PC-9 (cell line): ENCODE data around the gene ZNF793. TPM values are rescaled to one million over a fixed set of nuclear protein-coding genes. Genes with fewer than 3 reads are reported as not detected.

Source experiments
- BruUV-seq: library from RNA; stranded (reverse); fragments of 400-500 nt; replicated peaks from 2 replicates; lab custom pipeline; 2021; lab: Mats Ljungman, UMichigan
- CTCF ChIA-PET: fragments of 300-600 bp; sonication (Branson Sonifier 250); formaldehyde crosslinking; loops from one replicate; lab custom pipeline; 2022; ENCODE audit warnings: antibody characterized with exemption; lab: Charles Lee
- POLR2A ChIA-PET: fragments of 300-600 bp; sonication (Branson Sonifier 250); formaldehyde crosslinking; loops from one replicate; lab custom pipeline; 2022; ENCODE audit warnings: antibody characterized with exemption; ENCODE audit not compliant: unreplicated experiment; lab: Charles Lee
- DNase-seq, 2 experiments: peaks; one replicate each; pipeline versions ENCODE4 v3.0.0 to v3.0.0-alpha.2; 2015 to 2022; ENCODE audit warnings: mixed read lengths in 1 of 2
- H2AFZ ChIP-seq: fragments of 200-600 bp; sonication (generic); 2 replicates; pipeline ENCODE4 v1.8.1; 2017; ENCODE audit warnings: antibody characterized with exemption
- H3F3A ChIP-seq: fragments of 200-600 bp; sonication (generic); 2 replicates; pipeline ENCODE4 v1.8.1; 2017; ENCODE audit warnings: antibody characterized with exemption, mild to moderate bottlenecking, low read depth; ENCODE audit not compliant: insufficient read depth
- H3K27ac ChIP-seq: fragments of 200-600 bp; sonication (generic); 2 replicates; pipeline ENCODE4 v1.6.1; 2016; ENCODE audit warnings: mixed run types
- H3K27me3 ChIP-seq: fragments of 200-600 bp; sonication (generic); 2 replicates; pipeline ENCODE4 v1.6.1; 2016; ENCODE audit warnings: low read depth, mixed run types; ENCODE audit not compliant: insufficient read depth
- H3K36me3 ChIP-seq: fragments of 200-600 bp; sonication (generic); 2 replicates; pipeline ENCODE4 v1.6.1; 2016; ENCODE audit warnings: low read depth, mixed run types
- H3K4me1 ChIP-seq: fragments of 200-600 bp; sonication (generic); replicated peaks from 2 replicates; pipeline ENCODE4 v1.6.1; 2016; ENCODE audit warnings: mixed run types; ENCODE audit not compliant: insufficient read depth
- H3K4me2 ChIP-seq: fragments of 200-600 bp; sonication (generic); 2 replicates; pipeline ENCODE4 v1.6.1; 2017; ENCODE audit warnings: mixed run types
- H3K4me3 ChIP-seq: fragments of 200-600 bp; sonication (generic); 2 replicates; pipeline ENCODE4 v1.6.1; 2016; ENCODE audit warnings: mixed run types
- H3K79me2 ChIP-seq: fragments of 200-600 bp; sonication (generic); 2 replicates; pipeline ENCODE4 v1.6.1; 2017; ENCODE audit warnings: low read depth, mixed run types
- H3K9me2 ChIP-seq: fragments of 200-600 bp; sonication (generic); 2 replicates; pipeline ENCODE4 v1.8.1; 2017; ENCODE audit warnings: mild to moderate bottlenecking; ENCODE audit not compliant: insufficient read depth
- H3K9me3 ChIP-seq: fragments of 200-600 bp; sonication (generic); 2 replicates; pipeline ENCODE4 v1.8.1; 2016; ENCODE audit warnings: low read depth; ENCODE audit not compliant: insufficient read depth
- H4K20me1 ChIP-seq: fragments of 200-600 bp; sonication (generic); 2 replicates; pipeline ENCODE4 v1.8.1; 2017; ENCODE audit not compliant: insufficient read depth
- EZH2 ChIP-seq: fragments of 200-600 bp; sonication (generic); IDR thresholded peaks from 2 replicates; pipeline ENCODE4 v1.8.0; 2017; ENCODE audit warnings: antibody characterized with exemption, low read depth
- intact Hi-C: fragments of 100-400 bp; cut with micrococcal nuclease; formaldehyde crosslinking; loops from one replicate; pipeline ENCODE4 v1.10.0; 2022; ENCODE audit not compliant: unreplicated experiment
- total RNA-seq: library from RNA; stranded (reverse); gene quantifications from 2 replicates; pipeline ENCODE4 v1.2.3, GENCODE V29; 2021
- TF ChIP-seq, protein P1 (sequence below): fragments of 200-600 bp; sonication (generic); conservative IDR thresholded peaks from 2 replicates; pipeline ENCODE4 v1.6.1; 2017; ENCODE audit warnings: mixed run types, antibody characterized with exemption, mild to moderate bottlenecking, moderate library complexity

The ZNF793 gene
- total RNA-seq, 1 experiment from 2014 or later, result 7.2 TPM

- Histone ChIP-seq H3F3A (no peaks in the 10 kb centered on the region), H3K4me1 (no peaks in the 10 kb centered on the region), H2AFZ (no peak overlapping the region), H3K27ac (no peak overlapping the region), H4K20me1 (no peaks in the 10 kb centered on the region), H3K27me3 (no peaks in the 10 kb centered on the region), H3K79me2 (no peaks in the 10 kb centered on the region), H3K4me3 (no peak overlapping the region), H3K4me2 (no peak overlapping the region), H3K36me3 (no peaks in the 10 kb centered on the region), H3K9me3 (peaks cover 44% of the 10 kb centered on the region), H3K9me2 (no peaks in the 10 kb centered on the region)
- intact Hi-C loops, result no loop called here
- CTCF ChIA-PET, result no interaction called here
- TF ChIP-seq, protein P1, sequence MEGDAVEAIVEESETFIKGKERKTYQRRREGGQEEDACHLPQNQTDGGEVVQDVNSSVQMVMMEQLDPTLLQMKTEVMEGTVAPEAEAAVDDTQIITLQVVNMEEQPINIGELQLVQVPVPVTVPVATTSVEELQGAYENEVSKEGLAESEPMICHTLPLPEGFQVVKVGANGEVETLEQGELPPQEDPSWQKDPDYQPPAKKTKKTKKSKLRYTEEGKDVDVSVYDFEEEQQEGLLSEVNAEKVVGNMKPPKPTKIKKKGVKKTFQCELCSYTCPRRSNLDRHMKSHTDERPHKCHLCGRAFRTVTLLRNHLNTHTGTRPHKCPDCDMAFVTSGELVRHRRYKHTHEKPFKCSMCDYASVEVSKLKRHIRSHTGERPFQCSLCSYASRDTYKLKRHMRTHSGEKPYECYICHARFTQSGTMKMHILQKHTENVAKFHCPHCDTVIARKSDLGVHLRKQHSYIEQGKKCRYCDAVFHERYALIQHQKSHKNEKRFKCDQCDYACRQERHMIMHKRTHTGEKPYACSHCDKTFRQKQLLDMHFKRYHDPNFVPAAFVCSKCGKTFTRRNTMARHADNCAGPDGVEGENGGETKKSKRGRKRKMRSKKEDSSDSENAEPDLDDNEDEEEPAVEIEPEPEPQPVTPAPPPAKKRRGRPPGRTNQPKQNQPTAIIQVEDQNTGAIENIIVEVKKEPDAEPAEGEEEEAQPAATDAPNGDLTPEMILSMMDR, result no peak
- TF ChIP-seq EZH2, result no peak
- POLR2A ChIA-PET, result no interaction called here
- no peak for DNase-seq
- no TSS peak for BruUV-seq
These were observed 65.5 kb downstream of the ZNF793 start for GRCh38 chr19:37572203-37572602.

DNA sequence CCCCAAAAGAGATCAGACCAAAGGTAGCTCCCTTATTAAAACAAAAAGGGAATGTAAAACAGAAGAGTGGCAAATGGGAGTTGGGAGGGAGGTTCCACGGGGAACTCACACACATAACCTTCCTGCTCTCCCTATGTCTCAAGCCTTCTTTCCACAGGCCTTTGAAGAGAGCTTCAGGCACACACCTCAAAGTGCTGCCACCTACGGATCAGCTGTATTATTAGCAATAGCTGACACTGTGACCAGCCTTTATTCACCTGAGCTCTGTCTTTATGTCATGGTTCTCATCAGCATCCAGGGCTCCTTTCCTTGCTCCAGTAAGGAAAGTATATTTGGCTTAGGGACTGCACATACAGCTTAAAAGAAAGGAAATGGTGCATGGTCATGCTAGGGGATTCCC is 76.6 kb downstream of the ZNF793 start:
- no peaks in the 10 kb centered on the region for H3K27me3 ChIP-seq
- TF ChIP-seq, protein P1, result no peak
- no peak overlapping the region for H2AFZ ChIP-seq
- POLR2A ChIA-PET, result no interaction called here
- H3K4me1 ChIP-seq, result no peaks in the 10 kb centered on the region
- H3K4me2 ChIP-seq, result no peak overlapping the region
- CTCF ChIA-PET, result no interaction called here
- H4K20me1 ChIP-seq, result no peaks in the 10 kb centered on the region
- H3K4me3 ChIP-seq, result no peak overlapping the region
- H3K9me3 ChIP-seq, result peaks cover 26% of the 10 kb centered on the region
- no peaks in the 10 kb centered on the region for H3K9me2 ChIP-seq
- H3K79me2 ChIP-seq, result no peaks in the 10 kb centered on the region
- intact Hi-C loops, result no loop called here
- no peak for DNase-seq
- H3K36me3 ChIP-seq, result no peaks in the 10 kb centered on the region; the same call in 1 of the 2 replicates
- BruUV-seq, result no TSS peak
- H3K27ac ChIP-seq, result no peak overlapping the region
- H3F3A ChIP-seq, result no peaks in the 10 kb centered on the region

Other genes starting within 250 kb of the ZNF793 start
- 2.9 and 3.2 TPM in 2 replicates for gene ZNF527, start 135.8 kb upstream of the ZNF793 start, total RNA-seq
- 1.5 and 3.3 TPM in 2 replicates for gene ZNF569, start 39.5 kb upstream of the ZNF793 start, total RNA-seq
- 2.5 and 3.6 TPM in 2 replicates for gene ZNF570, start 37.6 kb upstream of the ZNF793 start, total RNA-seq
- gene ZNF571, start 87.9 kb downstream of the ZNF793 start, total RNA-seq, result 2.1 and 2.2 TPM in 2 replicates
- 0.25 and 0.37 TPM in 2 replicates for gene ZNF540, start 87.9 kb downstream of the ZNF793 start, total RNA-seq
- gene ZFP30, start 148.5 kb downstream of the ZNF793 start, total RNA-seq, result 7.5 and 8.7 TPM in 2 replicates
- 10.6 and 12.5 TPM in 2 replicates for gene ZNF607, start 212.8 kb downstream of the ZNF793 start, total RNA-seq